HEK293 (cell line): ENCODE results near the gene ADAM19.

ENCODE experiments used
- CTCF ChIP-seq: fragments of 450-650 bp; formaldehyde crosslinking; IDR thresholded peaks from 2 replicates; pipeline ENCODE4 v1.5.1; 2016; ENCODE audit warnings: missing biosample characterization, missing genetic modification characterization
- RBAK ChIP-seq: fragments of 450-650 bp; formaldehyde crosslinking; IDR thresholded peaks from 2 replicates; pipeline ENCODE4 v1.5.1; 2016; ENCODE audit warnings: missing biosample characterization, missing genetic modification characterization
- ZBTB17 ChIP-seq: fragments of 450-650 bp; formaldehyde crosslinking; IDR thresholded peaks from 2 replicates; pipeline ENCODE4 v1.5.1; 2016; ENCODE audit warnings: missing biosample characterization, missing genetic modification characterization
- ZBTB21 ChIP-seq: fragments of 450-650 bp; formaldehyde crosslinking; IDR thresholded peaks from 2 replicates; pipeline ENCODE4 v1.5.1; 2017; ENCODE audit warnings: missing biosample characterization, missing genetic modification characterization
- ZBTB8A ChIP-seq: fragments of 450-650 bp; formaldehyde crosslinking; IDR thresholded peaks from 2 replicates; pipeline ENCODE4 v1.5.1; 2016; ENCODE audit warnings: missing biosample characterization, missing genetic modification characterization
- ZNF23 ChIP-seq: fragments of 450-650 bp; formaldehyde crosslinking; IDR thresholded peaks from 2 replicates; pipeline ENCODE4 v1.5.1; 2016; ENCODE audit warnings: missing biosample characterization, missing genetic modification characterization, borderline replicate concordance
- ZNF423 ChIP-seq: fragments of 450-650 bp; formaldehyde crosslinking; IDR thresholded peaks from 2 replicates; pipeline ENCODE4 v1.5.1; 2016; ENCODE audit warnings: missing biosample characterization, missing genetic modification characterization
- ZNF785 ChIP-seq: fragments of 450-650 bp; formaldehyde crosslinking; IDR thresholded peaks from 2 replicates; pipeline ENCODE4 v1.5.1; 2016; ENCODE audit warnings: missing biosample characterization, missing genetic modification characterization

GRCh38 chr5:157475432-157475831, 100.1 kb downstream of the ADAM19 start:
- TF ChIP-seq CTCF (tag by site-specific recombination) (no peak), ZBTB17 (tag by site-specific recombination) (no peak), ZNF785 (tag by site-specific recombination) (no peak), ZNF23 (tag by site-specific recombination) (no peak), ZNF423 (tag by site-specific recombination) (no peak), ZBTB21 (no peak), ZBTB8A (tag by site-specific recombination) (no peak), RBAK (tag by site-specific recombination) (no peak)
